GM12878 (cell line): ENCODE measurements around the gene AMT. TPM values are rescaled to one million over a fixed set of nuclear protein-coding genes. Genes with fewer than 3 reads are reported as not detected.
A peak's percentile ranks its signal among the peaks of the same experiment; 100 is the strongest.

Experiments
- ATAC-seq: fragments of 200-7000 bp; cut with Tn5 transposase; 3 replicates; pipeline ENCODE4 v1.9.1; 2020; ENCODE audit warnings: mild to moderate bottlenecking, moderate library complexity
- BruUV-seq: library from RNA; stranded (reverse); fragments of 400-500 nt; replicated peaks from 2 replicates; lab custom pipeline; 2021; lab: Mats Ljungman, UMichigan
- CTCF ChIA-PET: fragments of 300-600 bp; sonication (Branson Sonifier 250); formaldehyde crosslinking; extraction: SDS; loops from one replicate; lab custom pipeline; 2021; ENCODE audit warnings: inconsistent platforms; lab: Yijun Ruan, JAX
- POLR2A ChIA-PET: fragments of 350-600 bp; formaldehyde crosslinking; extraction: SDS; loops from one replicate; lab custom pipeline; 2021; ENCODE audit warnings: inconsistent platforms; lab: Charles Lee
- RAD21 ChIA-PET: fragments of 300-600 bp; sonication (Branson Sonifier 250); formaldehyde crosslinking; loops from one replicate; lab custom pipeline; 2023; ENCODE audit warnings: antibody characterized with exemption; ENCODE audit not compliant: unreplicated experiment; lab: Charles Lee
- SMC1A ChIA-PET: fragments of 300-600 bp; sonication (Branson Sonifier 250); formaldehyde crosslinking; loops from one replicate; lab custom pipeline; 2023; ENCODE audit not compliant: unreplicated experiment, uncharacterized antibody; lab: Charles Lee
- DNase-seq: peaks from one replicate; pipeline ENCODE4 v3.0.0-alpha.2; 2011; ENCODE audit warnings: low read depth, low spot score
- FAIRE-seq: peaks from 3 replicates; lab custom pipeline; 2011; peaks lifted over from hg19 to GRCh38; lab: Jason Lieb, UNC
- H2AFZ ChIP-seq: 2 replicates; pipeline ENCODE4 v1.6.0; 2011; ENCODE audit warnings: low read depth, low read length, control low read depth; ENCODE audit not compliant: control insufficient read depth
- H3K27ac ChIP-seq: 2 replicates; pipeline ENCODE4 v1.5.1; 2011; ENCODE audit warnings: control low read depth; ENCODE audit not compliant: control insufficient read depth, insufficient read depth
- H3K27me3 ChIP-seq, 2 experiments: replicated peaks in 1 of 2; 2 replicates each; pipeline versions ENCODE4 v1.6.0 to v1.6.1; 2011; ENCODE audit warnings: low read length in 1 of 2; ENCODE audit not compliant: control insufficient read depth in 2 of 2, insufficient read depth in 2 of 2
- H3K36me3 ChIP-seq, 2 experiments: 2 replicates each; pipeline ENCODE4 v1.5.1; 2011; ENCODE audit warnings: low read length in 1 of 2; ENCODE audit not compliant: control insufficient read depth in 2 of 2, insufficient read depth in 2 of 2
- H3K4me1 ChIP-seq: 2 replicates; pipeline ENCODE4 v1.6.1; 2011; ENCODE audit warnings: mild to moderate bottlenecking, low read length, moderate library complexity, mixed read lengths; ENCODE audit not compliant: control insufficient read depth, insufficient read depth
- H3K4me2 ChIP-seq: 2 replicates; pipeline ENCODE4 v1.6.0; 2011; ENCODE audit warnings: control low read depth; ENCODE audit not compliant: control insufficient read depth, insufficient read depth
- H3K4me3 ChIP-seq: fragments of 200-600 bp; sonication (generic); 2 replicates; pipeline ENCODE4 v1.5.1; 2016
- H3K79me2 ChIP-seq: 2 replicates; pipeline ENCODE4 v1.6.0; 2011; ENCODE audit warnings: low read length; ENCODE audit not compliant: control insufficient read depth, insufficient read depth
- H3K9ac ChIP-seq: 2 replicates; pipeline ENCODE4 v1.8.0; 2011; ENCODE audit warnings: low read length, control low read depth, mixed read lengths; ENCODE audit not compliant: control insufficient read depth, insufficient read depth
- H3K9me3 ChIP-seq: replicated peaks from 3 replicates; pipeline ENCODE4 v1.5.1; 2011; ENCODE audit warnings: mild to moderate bottlenecking, low read length; ENCODE audit not compliant: control insufficient read depth, insufficient read depth
- H4K20me1 ChIP-seq: 2 replicates; pipeline ENCODE4 v1.6.0; 2011; ENCODE audit not compliant: control insufficient read depth, insufficient read depth
- MTA2 ChIP-seq: fragments of 450-650 bp; IDR thresholded peaks from 2 replicates; pipeline ENCODE4 v1.6.1; 2016; ENCODE audit warnings: low read depth, mild to moderate bottlenecking, moderate library complexity
- PAX5 ChIP-seq: IDR thresholded peaks from 2 replicates; pipeline ENCODE4 v1.6.1; 2011; ENCODE audit warnings: low read depth, low read length, borderline replicate concordance
- PML ChIP-seq: IDR thresholded peaks from 2 replicates; pipeline ENCODE4 v1.6.1; 2012; ENCODE audit warnings: low read length, inconsistent platforms
- RELA ChIP-seq: fragments of 450-650 bp; IDR thresholded peaks from 2 replicates; pipeline ENCODE4 v1.8.0; 2014; ENCODE audit warnings: borderline replicate concordance; ENCODE audit not compliant: partially characterized antibody
- RFX5 ChIP-seq: IDR thresholded peaks from 2 replicates; pipeline ENCODE4 v1.6.1; 2011; ENCODE audit warnings: low read depth, low read length, improper control_type of control experiment
- SIN3A ChIP-seq: IDR thresholded peaks from 2 replicates; pipeline ENCODE4 v1.6.1; 2012; ENCODE audit warnings: low read depth, low read length, improper control_type of control experiment
- SP1 ChIP-seq: IDR thresholded peaks from one replicate; pipeline ENCODE4 v1.6.1; 2011; ENCODE audit warnings: low read depth, low read length
- SUPT20H ChIP-seq: IDR thresholded peaks from 2 replicates; pipeline ENCODE4 v1.6.1; 2011; ENCODE audit warnings: low read depth, mild to moderate bottlenecking, low read length, moderate library complexity, borderline replicate concordance; ENCODE audit not compliant: control insufficient read depth
- ZNF24 ChIP-seq: fragments of 450-650 bp; IDR thresholded peaks from 2 replicates; pipeline ENCODE4 v1.6.1; 2017; ENCODE audit warnings: antibody characterized with exemption, mild to moderate bottlenecking
- ZZZ3 ChIP-seq: IDR thresholded peaks from 2 replicates; pipeline ENCODE4 v1.6.1; 2011; ENCODE audit warnings: low read depth; ENCODE audit not compliant: control insufficient read depth, insufficient read length
- WGBS: methylation state at CpG from one replicate; pipeline ENCODE4 v1.1.6; 2016; ENCODE audit warnings: low lambda C conversion rate; ENCODE audit not compliant: insufficient replicate concordance, insufficient coverage; ENCODE audit errors: missing lambda C conversion rate; 5-methylcytosine and 5-hydroxymethylcytosine counted together
- in situ Hi-C: fragments of 300-500 bp; cut with MboI; formaldehyde crosslinking; loops from 9 replicates; pipeline ENCODE4 v1.14.3; 2018; ENCODE audit warnings: mixed read lengths
- intact Hi-C: fragments of 100-400 bp; cut with micrococcal nuclease; formaldehyde crosslinking; loops from one replicate; pipeline ENCODE4 v1.14.2; 2022; ENCODE audit not compliant: unreplicated experiment
- polyA plus RNA-seq, 11 experiments: library from polyadenylated mRNA; depleted of rRNA in 4 of 11; unstranded in 6 of 11; stranded (reverse) in 5 of 11; fragments of >200 nt; fragmentation: Nextera tagmentation in 4 of 11; fragmentation: Illumina TruSeq in 1 of 11; extraction: Ambion mirVana in 4 of 11; extraction: Trizol in 1 of 11; gene quantifications; 1 replicate in 1 of 11; 2 replicates in 10 of 11; pipeline versions ENCODE4 v1.2.1 to v1.2.3, GENCODE V29; 2011 to 2016; ENCODE audit warnings: inconsistent platforms in 2 of 11, missing spikeins in 2 of 11, low read depth in 1 of 11
- total RNA-seq, 4 experiments: library from RNA; depleted of rRNA in 3 of 4; stranded (reverse); fragments of >200 nt in 3 of 4; fragmentation: Illumina TruSeq in 1 of 4; extraction: Trizol in 1 of 4; gene quantifications; 2 replicates each; pipeline versions ENCODE4 v1.2.1 to v1.2.3, GENCODE V29; 2013 to 2021
- TF ChIP-seq, protein P1 (sequence below): fragments of 450-650 bp; formaldehyde crosslinking; IDR thresholded peaks from 2 replicates; pipeline ENCODE4 v1.4.0; 2020; ENCODE audit warnings: mild to moderate bottlenecking, moderate library complexity

Gene AMT
- total and polyA plus RNA-seq, 10 of the 15 experiments (the other 5 are each of a cell fraction or from before 2014, with no cell fraction given), result 0.45 to 7.2 (median 2.6) TPM

DNA sequence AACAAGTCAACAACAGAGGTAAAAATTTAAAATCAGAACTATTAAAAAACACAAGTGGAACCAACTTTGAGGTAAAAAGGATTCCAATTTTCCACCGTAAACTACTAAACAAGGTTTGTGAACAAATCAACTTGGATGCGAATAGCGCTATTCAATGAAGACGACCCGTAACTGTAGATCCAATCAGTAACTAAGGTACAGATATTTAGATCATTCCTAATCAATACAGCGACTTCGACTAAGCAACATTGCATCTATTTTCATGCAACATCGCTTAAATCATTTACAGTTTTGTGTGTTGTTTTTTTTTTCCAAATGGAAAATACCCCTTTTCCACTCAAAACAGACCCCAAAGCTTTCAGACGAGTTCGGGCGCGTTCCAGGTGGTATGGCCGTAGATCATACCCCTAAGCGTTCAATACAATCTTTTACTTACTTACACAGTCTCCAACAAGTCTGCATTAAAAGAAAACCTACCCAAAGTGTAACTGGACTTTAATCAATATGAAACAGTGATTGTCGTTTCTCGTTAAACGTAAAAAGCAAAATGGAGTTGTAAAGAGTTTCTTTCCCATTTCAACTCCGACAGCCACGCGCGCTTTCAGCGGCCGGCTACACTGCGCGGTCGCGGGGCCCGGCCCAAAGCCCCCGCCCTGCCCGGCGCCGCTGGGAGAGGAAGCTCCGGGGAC, 11.3 kb downstream of the AMT start:
- Histone ChIP-seq H4K20me1 (peaks cover 14% of the 10 kb centered on the region), H3K4me1 (peaks cover 20% of the 10 kb centered on the region), H3K79me2 (peaks cover 82% of the 10 kb centered on the region), H3K27me3 (no peaks in the 10 kb centered on the region), H3K9me3 (no peaks in the 10 kb centered on the region; the same call in 2 of the 3 replicates), H3K9ac (peak overlapping the region; percentile 93), H2AFZ (no peak overlapping the region), H3K4me3 (peak overlapping the region; percentile 93), H3K36me3 (0 out of 4 replicates have a peak, but pooled peaks cover 0 to 6% of the 10 kb centered on the region in 2 experiments), H3K4me2 (peak overlapping the region; percentile 78), H3K27ac (peak overlapping the region; percentile 96)
- ATAC-seq, result no peak
- TF ChIP-seq SIN3A (0 out of 2 replicates have a peak, but pooled peaks have one; percentile 3), SUPT20H (no peak), RFX5 (no peak), PML (0 out of 2 replicates have a peak, but pooled peaks have one; percentile 10), MTA2 (no peak), PAX5 (no peak), ZZZ3 (no peak), SP1 (no peak), ZNF24 (no peak), RELA (no peak)
- TF ChIP-seq, protein P1, sequence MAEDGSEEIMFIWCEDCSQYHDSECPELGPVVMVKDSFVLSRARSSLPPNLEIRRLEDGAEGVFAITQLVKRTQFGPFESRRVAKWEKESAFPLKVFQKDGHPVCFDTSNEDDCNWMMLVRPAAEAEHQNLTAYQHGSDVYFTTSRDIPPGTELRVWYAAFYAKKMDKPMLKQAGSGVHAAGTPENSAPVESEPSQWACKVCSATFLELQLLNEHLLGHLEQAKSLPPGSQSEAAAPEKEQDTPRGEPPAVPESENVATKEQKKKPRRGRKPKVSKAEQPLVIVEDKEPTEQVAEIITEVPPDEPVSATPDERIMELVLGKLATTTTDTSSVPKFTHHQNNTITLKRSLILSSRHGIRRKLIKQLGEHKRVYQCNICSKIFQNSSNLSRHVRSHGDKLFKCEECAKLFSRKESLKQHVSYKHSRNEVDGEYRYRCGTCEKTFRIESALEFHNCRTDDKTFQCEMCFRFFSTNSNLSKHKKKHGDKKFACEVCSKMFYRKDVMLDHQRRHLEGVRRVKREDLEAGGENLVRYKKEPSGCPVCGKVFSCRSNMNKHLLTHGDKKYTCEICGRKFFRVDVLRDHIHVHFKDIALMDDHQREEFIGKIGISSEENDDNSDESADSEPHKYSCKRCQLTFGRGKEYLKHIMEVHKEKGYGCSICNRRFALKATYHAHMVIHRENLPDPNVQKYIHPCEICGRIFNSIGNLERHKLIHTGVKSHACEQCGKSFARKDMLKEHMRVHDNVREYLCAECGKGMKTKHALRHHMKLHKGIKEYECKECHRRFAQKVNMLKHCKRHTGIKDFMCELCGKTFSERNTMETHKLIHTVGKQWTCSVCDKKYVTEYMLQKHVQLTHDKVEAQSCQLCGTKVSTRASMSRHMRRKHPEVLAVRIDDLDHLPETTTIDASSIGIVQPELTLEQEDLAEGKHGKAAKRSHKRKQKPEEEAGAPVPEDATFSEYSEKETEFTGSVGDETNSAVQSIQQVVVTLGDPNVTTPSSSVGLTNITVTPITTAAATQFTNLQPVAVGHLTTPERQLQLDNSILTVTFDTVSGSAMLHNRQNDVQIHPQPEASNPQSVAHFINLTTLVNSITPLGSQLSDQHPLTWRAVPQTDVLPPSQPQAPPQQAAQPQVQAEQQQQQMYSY, result no peak
- intact Hi-C loops (loop anchor here (10.0 kb wide), 1 partner anchor 316 kb away; the partner anchor contains the start of gene QRICH1), in situ Hi-C loops (no loop called here)
- ChIA-PET SMC1A (interaction anchor here (2.9 kb wide), 1 partner anchor 18 kb away, joined by 11 read pairs; the partner anchor contains the start of gene NICN1), POLR2A (interaction anchor here (0.6 to 6.6 kb wide), 8 partner anchors 18 to 355 kb away, joined by 3 to 40 read pairs (median 6); partner anchors contain the start of genes DAG1, GPX1, NICN1 and USP4), CTCF (interaction anchor here (2.9 kb wide), 1 partner anchor 38 kb away, joined by 13 read pairs; no protein-coding TSS in a partner anchor), RAD21 (interaction anchor here (0.5 to 2.1 kb wide), 7 partner anchors 18 to 240 kb away, joined by 3 to 12 read pairs (median 3); partner anchors contain the start of genes KLHDC8B and USP4)
- WGBS, result under 1% methylated on average over 33 of the region's 33 CpGs
- no peak for FAIRE-seq
- no TSS peak for BruUV-seq
- no peak for DNase-seq
